ENCODE measurements around the gene ITGAD. TPM values are rescaled to one million over a fixed set of nuclear protein-coding genes. Genes with fewer than 3 reads are reported as not detected.

The ITGAD gene
- total RNA-seq, 2 donors from 2014 or later, result 0.14 TPM; not detected in 1

GRCh38 chr16:31429314-31429713, 36.2 kb downstream of the ITGAD start:
- TF ChIP-seq CTCF (IDR thresholded peaks at IDR 0.05), result no peak
- Histone ChIP-seq H3K9me3 (no peaks in the 10 kb centered on the region), H3K27me3 (replicated peaks; ENCODE audit: insufficient read depth) (no peaks in the 10 kb centered on the region), H3K36me3 (no peaks in the 10 kb centered on the region), H3K27ac (no peak overlapping the region), H3K4me1 (ENCODE audit: control insufficient read depth in 1 of 2, low read depth in 2 of 2) (peaks cover 0 to 10% of the 10 kb centered on the region in 2 donors), H3K4me3 (no peak overlapping the region)
- DNase-seq (ENCODE audit: low spot score) (no peak), ATAC-seq (ENCODE audit: insufficient number of reproducible peaks, low FRiP score, low read depth) (no peak)

GRCh38 chr16:31429796-31430195, 36.7 kb downstream of the ITGAD start:
- Histone ChIP-seq H3K4me3 (no peak overlapping the region), H3K4me1 (ENCODE audit: control insufficient read depth in 1 of 2, low read depth in 2 of 2) (peaks cover 0 to 10% of the 10 kb centered on the region in 2 donors), H3K9me3 (no peaks in the 10 kb centered on the region), H3K27me3 (replicated peaks; ENCODE audit: insufficient read depth) (no peaks in the 10 kb centered on the region), H3K27ac (no peak overlapping the region), H3K36me3 (no peaks in the 10 kb centered on the region)
- no peak for TF ChIP-seq CTCF (IDR thresholded peaks at IDR 0.05)
- no peak for ATAC-seq (ENCODE audit: insufficient number of reproducible peaks, low FRiP score, low read depth)
- no peak for DNase-seq (ENCODE audit: low spot score)

- Histone ChIP-seq H3K9me3 (no peaks in the 10 kb centered on the region), H3K4me1 (ENCODE audit: control insufficient read depth in 1 of 2, low read depth in 2 of 2) (peaks cover 0 to 10% of the 10 kb centered on the region in 2 donors), H3K27ac (no peak overlapping the region), H3K4me3 (no peak overlapping the region), H3K36me3 (no peaks in the 10 kb centered on the region), H3K27me3 (replicated peaks; ENCODE audit: insufficient read depth) (no peaks in the 10 kb centered on the region)
- no peak for ATAC-seq (ENCODE audit: insufficient number of reproducible peaks, low FRiP score, low read depth)
- TF ChIP-seq CTCF (IDR thresholded peaks at IDR 0.05), result no peak
- DNase-seq (ENCODE audit: low spot score), result no peak
These were observed 37.4 kb downstream of the ITGAD start for GRCh38 chr16:31430380-31431052.

- Histone ChIP-seq H3K36me3 (no peaks in the 10 kb centered on the region), H3K27me3 (replicated peaks; ENCODE audit: insufficient read depth) (no peaks in the 10 kb centered on the region), H3K4me1 (ENCODE audit: control insufficient read depth in 1 of 2, low read depth in 2 of 2) (no peaks in the 10 kb centered on the region), H3K27ac (no peak overlapping the region), H3K4me3 (no peak overlapping the region), H3K9me3 (no peaks in the 10 kb centered on the region)
- DNase-seq (ENCODE audit: low spot score) (no peak), ATAC-seq (ENCODE audit: insufficient number of reproducible peaks, low FRiP score, low read depth) (no peak)
- TF ChIP-seq CTCF (IDR thresholded peaks at IDR 0.05), result no peak
These were observed 42.4 kb downstream of the ITGAD start for GRCh38 chr16:31435341-31436220.

Measured in thoracic aorta (tissue), 2 donors.